ENCODE results near the gene LMNTD2.
A peak's percentile ranks its signal among the peaks of the same experiment; 100 is the strongest.
"Not testable (repeated sequence)": the region's sequence is repeated elsewhere in the genome, so short reads cannot be mapped to it uniquely, and the experiment has no call there.

The LMNTD2 gene

DNA sequence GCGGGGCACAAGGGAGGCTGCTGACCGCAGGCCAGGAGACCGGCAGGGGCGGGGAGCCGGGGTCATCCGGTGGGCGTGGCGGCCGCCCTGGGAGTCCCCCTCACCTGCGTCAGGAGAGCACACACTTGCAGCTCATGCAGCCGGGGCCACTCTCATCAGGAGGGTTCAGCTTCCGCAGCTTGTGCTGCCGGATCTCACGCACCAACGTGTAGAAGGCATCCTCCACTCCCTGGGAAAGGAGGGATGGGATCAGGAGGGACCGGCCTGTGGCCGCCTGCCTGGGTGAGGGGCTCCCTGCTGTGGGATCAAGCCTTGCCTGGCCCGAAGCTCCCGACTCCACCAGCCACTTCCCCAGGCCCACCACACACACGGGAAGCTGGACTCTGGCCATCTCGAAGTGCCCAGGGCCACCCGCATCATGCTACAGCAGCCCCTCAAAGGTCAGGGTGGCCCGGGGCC, 28.0 kb downstream of the LMNTD2 start:
- no peak for DNase-seq

DNA sequence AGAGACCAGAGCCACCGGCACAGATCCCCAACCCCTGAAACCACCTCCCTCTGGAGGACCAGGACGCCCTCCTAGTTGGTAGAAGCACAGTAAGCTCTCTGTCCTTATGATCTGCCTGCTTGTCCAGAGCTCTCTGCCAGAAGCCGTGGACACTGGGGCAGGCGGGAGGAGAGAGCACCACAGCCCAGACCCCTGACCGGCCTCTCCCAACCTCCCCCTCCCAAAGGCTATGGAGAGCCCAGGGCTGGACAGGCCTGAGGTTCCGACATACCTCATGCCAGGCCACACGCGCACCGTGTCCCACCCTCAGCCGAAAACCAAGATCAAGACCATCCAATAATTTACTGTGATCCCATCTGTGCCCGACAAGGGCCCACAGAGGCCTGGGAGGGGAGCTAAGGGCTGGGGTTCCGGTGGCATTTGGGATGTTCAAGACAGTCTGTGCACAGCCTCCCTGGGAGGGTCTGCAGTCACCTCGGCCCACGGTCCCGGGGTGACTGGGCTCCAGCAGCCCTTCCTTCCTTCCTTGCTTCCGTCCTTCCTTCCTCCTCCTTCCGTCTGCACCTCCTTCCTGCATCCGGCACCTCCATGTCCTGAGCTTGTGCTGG, 28.5 kb downstream of the LMNTD2 start:
- DNase-seq, result no peak

DNA sequence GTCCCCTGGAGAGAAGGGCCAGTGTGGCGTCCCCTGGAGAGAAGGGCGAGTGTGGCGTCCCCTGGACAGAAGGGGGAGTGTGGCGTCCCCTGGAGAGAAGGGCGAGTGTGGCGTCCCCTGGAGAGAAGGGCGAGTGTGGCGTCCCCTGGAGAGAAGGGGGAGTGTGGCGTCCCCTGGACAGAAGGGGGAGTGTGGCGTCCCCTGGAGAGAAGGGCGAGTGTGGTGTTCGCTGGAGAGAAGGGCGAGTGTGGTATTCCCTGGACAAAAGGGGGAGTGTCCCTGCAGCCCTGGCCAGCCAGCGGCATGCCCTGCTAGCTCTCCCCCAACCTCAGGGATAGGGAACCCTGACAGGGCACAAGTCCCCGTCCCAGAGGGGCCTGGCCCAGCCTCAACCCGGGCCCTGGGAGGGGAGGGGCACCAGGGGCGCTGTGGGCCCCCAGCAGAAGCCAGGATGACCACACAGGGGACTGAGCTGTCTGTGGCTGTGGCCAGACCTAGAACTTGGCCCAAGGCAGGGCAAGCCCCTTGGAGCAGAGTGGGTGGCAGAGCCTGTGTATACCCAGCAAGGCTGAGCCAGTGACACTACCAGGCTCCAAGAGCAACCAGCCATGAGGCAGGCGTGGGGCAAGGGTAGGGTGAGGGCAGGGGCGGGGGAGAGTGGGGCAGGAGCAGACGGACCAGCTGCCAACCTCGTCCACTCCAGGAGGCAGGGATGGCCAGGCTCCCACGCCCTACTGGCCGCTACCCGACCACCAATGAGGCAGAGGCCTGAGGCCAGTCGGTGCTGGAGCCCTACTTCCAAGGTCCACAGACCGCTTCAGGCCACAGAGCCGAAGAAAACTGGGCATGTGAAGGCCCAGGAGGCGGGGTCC, 29.3 kb downstream of the LMNTD2 start:
- DNase-seq, result no peak

DNA sequence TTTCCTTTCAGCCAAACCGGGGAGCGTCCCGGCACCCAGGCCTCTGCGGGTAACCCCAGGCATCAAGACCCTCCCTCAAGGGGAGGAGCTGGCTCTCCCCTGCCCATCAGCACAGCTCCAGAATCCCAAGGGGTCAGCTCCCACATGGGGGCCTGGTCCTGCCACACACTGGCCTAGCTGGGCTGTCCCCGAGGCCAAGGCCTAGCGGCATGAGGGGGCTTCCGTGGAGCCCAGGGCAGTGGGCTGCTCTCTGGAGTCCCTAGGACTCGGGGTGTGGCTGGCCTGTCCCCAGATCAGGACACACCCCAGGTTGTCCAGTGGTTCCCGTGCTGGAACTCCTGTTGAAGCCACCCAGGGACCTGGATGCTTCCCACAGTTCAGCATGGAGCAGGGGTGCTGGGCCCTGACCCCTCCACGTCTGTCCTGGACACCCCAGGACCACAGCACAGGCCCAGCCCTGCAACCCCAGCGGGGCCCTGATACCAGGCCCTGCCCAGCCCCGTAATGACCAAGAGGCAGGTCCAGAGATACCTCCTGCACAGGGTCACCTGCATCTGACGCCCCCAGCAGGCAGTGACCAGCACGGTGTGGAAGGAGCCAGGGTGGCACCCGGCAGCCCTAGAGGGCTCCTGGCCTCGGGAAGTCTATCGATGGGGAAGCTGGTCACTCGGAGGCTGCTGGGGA, 30.7 kb downstream of the LMNTD2 start:
- DNase-seq, result no peak

DNA sequence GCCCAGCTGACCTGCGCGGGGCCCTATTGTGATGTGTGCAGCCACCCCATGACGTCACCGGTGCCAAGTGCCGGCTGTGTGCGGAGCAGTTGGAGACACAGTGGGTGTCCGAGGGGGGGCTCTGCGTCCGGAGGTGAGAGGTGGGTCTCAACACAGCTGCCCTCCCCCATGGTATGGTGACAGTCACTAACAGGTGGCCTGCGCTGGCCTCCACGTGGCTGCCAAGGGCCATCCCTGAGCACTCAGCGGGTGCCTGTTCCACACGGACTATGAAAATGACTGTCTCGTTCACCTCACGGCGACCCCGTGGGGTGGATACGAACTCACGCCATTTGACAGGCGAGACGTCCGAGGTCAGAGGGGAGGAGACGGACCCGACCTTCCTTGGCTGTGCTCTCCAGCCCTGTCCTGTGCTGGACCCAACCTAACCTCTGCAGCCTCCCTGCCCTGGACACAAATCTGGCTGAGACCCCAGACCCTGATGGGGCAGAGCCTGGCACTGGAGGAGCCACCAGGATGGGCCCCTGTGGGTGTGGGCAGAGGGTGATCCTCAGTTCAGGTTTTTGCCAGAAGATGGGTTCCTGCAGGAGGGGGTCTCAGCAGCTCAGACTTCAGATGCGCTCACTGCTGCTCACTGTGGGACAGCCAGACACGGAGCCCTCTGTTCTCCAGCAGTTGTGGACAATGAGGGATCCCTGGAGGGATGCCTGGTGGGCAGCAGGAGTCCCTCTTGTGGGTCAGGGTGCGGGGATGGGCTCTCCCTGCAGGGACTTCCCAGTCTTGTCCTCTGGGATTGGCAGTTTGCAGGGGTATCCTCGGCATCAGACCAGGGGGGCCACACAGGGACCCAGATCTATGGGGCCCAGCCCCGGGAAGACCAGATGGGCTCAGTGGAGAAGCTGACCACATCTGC, 31.5 kb downstream of the LMNTD2 start:
- DNase-seq, result no peak

DNA sequence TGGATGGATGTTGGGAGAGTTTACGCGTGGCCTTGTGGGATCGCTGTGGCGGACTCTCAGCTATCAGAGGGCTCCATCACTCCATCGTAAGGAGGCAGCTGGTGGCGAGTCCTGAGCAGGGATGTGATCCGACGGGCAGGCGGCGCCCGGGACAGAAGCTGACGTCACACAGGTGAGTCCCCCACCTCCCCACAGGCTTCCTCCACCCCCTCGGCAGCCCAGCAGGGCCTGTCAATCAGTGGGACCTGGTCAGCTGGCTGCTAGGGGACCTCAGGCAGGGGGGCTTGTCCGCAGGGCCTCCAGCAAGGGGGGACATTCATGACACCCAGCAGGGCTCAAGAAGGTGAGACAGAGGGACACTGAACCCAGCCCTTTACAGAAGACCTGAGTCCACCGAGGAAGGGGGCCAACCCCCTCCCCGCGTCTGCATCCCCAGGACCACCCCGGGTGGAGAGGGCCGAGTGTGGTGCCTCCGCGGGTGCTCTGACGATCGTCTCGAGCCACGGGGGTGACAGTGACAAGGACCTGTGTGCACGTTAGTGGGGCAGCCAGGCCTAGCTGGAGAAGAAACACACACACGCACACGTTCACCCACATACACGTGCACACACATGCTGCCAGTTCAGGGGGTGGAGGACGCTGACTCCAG, 32.2 kb downstream of the LMNTD2 start:
- no peak for DNase-seq

DNA sequence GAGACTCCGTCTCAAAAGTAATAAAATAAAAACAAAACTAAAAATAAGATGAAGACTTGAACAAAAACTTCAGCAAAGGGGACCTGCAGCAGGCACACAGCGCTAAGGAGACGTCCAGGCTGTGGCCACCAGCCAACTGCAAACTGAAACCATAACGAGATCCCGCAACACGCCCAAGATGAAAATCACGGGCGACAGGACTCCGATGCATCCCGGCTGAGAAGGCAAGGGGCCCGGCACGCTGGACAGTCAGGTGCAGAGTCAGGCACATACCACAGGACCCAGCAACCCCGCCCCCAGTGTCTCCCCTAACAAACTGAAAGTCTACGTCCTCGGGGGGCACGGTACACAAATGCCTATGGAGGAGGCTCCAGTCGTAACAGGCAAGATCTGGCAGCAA, 34.3 kb downstream of the LMNTD2 start:
- DNase-seq, result no peak

DNA sequence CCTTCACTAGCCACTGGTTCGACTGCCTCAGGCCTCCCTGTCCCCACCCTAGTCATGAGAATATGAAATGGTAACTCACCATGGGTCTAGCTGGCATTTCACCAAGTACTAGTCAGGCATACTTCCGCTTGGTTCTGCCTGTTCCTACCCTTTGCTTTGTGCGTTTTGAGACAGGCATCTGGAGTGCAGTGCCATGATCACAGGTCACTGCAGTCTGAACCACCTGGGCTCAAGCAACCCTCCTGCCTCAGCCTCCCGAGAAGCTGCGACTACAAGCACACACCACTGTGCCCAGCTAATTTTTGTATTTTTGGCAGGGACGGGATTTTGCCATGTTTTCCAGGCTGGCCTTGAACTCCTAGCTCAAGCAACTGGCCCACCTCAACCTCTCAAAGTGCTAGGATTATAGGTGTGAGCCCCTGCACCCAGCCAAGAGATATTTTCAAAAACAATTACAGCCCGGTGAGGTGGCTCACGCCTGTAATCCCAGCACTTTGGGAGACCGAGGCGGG, 39.3 kb downstream of the LMNTD2 start:
- no peak for DNase-seq

DNA sequence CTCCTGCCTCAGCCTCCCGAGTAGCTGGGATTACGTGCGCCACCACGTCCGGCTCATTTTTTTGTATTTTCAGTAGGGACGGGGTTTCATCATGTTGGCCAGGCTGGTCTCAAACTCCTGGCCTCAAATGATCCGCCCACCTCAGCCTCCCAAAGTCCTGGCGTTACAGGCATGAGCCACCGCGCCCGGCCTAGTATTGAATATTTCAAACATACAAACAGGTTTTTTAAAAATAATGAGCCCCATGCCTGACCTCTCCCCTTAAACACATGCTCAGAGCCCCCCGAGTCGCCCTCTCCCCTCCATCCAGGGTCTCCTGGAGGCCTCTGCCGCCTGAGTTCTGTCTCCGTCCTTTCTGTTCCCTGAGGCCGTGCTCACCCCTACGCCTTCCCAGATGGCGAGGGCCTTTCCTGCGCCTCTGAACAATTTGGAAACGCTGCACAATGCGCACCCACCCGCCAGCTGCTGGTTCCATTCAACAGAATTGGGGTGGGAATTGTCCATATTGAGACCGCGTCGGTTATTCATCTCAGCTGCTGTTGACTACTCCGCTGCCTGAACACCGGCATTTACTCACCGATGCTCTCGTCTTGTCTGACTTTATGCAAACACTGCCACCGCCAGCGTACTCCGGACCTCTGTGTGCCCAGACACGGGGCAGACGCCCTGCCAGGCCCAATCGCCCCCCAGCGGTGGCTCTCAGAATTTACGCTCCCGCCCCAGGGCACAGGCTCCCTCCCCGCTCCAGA, 39.9 kb downstream of the LMNTD2 start:
- no peak for DNase-seq

DNA sequence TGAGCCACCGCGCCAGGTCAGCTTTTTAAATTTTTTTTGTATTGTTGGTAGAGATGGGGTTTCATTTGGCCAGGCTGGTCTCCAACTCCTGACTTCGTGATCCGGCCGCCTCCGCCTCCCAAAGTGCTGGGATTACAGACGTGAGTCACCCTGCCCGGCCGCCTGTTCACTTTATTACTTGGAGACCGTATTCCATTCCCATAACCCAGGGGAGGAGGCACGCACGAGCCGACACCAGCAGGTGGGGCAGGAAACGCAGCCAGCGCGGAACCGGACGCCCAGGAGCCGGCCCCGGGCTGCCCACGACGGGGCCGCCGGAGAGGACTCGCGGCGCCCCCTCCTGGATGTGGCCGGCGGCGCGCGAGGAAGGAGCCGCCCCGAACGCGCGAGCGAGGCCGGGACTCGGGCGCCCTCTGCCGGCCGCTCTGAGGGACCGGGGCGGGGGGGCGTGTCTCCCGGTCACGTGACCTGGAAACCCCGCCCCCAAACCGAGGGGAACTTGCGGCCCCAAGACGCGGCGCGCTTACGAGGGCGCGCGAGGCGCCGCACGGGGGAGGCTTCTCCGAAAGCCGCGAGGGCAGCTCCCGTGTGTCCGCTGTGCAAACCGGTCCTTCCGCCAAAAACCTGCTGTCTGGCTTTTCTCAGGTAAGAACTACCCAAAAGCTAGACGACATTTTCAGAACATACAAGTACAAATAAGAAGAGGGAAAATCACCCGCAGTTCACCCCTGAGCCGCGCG, 41.9 kb downstream of the LMNTD2 start:
- DNase-seq, result peak; percentile 85

DNA sequence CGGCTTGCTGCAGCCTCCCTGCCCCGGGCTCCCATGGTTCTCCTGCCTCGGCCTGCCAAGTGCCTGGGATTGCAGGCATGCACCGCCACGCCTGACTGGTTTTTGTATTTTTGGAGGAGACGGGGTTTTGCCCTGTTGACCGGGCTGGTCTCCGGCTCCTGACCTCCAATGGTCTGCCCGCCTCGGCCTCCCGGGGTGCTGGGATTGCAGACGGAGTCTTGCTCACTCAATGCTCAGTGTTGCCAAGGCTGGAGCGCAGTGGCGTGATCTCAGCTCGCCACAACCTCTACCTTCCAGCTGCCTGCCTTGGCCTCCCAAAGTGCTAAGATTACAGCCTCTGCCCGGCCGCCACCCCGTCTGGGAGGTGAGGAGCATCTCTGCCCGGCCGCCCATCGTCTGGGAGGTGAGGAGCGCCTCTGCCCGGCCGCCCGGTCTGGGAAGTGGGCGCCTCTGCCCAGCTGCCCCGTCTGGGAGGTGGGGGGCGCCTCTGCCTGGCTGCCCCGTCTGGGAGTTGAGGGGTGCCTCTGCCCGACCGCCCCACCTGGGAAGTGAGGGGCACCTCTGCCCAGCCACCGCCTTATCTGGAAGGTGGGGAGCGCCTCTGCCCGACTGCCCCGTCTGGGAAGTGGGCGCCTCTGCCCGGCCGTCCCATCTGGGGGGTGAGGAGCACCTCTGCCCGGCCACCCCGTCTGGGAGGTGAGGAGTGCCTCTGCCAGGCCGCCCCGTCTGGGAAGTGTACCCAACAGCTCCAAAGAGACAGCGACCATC, 43.4 kb downstream of the LMNTD2 start:
- not testable (repeated sequence) for DNase-seq

DNA sequence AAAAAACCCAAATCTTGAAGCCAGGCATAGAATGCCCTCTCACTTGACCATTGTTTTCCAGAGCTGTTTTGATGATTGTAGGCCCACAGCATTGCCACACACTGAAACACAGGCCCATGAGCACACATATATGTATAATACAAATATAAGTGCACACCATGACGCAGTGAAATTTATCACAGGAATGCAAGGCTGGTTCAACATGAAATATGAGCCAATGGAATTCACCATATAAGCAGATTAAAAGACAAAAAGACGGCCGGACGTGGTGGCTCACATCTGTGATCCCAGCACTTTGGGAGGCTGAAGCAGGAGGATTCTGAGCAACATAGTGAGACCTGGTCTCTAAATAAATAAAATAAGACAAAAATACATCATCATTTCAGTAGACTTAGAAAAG, 44.1 kb downstream of the LMNTD2 start:
- no peak for DNase-seq

DNA sequence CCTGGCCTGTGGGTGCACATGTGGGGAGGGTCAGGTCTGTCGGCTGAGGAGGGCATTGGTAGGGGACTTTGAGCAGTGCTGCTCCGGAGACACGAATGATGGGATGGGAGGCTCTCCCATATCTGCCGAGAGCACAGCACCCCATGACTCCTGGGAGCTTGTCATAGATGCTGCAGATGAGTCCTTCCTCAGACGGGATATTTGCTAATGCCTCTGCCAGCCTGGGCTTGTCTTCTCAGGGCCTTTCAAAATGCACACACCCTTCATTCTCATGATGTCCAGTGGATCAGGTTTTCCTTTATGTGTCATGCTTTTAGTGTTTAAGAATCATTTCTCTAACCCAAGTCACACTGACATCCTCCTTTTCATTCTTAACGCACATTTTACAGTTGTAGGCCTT, 45.4 kb downstream of the LMNTD2 start:
- DNase-seq, result no peak

DNA sequence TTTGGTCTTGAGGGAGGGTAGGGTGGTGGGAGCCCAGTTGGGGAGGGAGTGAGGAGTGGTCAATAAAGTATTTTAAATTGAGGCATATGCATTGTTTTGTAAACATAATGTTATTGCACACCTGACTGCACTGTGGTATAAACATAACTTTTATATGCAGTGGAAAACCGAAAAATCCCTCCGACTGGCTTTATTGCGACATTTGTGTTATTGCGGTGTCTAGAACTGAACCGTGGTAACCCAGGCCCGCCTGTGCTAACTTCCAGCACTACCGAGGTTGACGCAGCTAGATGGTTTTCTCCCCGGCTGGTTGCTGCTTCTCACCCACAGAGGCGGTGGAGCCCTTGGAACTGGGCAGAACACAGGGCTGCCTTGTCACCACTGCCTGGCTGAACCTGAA, 45.9 kb downstream of the LMNTD2 start:
- DNase-seq, result no peak

DNA sequence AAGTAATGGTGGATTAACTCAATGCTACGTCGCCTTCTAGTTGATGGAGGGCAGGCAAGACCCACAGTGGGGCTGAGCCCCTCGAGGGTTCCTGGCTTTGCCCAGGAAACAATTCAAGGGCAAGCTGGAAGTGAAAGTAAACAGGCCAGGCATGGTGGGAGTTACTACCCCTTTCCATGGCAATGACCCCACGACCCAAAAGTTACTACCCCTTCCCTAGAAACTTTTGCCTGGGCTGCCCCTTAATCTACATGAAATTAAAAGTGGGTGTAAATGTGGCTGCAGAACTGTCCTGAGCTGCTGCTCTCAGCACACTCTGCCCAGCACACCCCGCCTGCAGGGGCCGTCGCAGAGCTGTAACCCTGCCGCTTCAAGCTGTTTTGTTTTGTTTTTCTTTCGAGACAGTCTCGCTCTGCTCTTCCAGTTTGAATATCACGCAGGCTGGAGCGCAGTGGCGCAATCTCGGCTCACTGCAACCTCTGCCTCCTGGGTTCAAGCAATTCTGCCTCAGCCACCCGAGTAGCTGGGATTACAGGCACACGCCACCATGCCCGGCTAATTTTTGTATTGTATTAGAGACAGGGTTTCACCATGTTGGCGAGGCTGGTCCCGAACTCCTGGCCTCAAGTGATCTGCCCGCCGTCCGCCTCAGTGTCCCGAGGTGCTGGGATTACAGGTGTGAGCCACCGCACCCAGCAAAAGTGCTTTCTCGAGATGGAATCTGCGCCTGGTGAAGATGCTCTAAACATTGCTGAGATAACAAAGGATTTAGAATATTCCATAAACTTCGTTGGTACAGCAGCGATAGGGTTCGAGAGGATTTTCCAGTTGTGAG, 47.6 kb downstream of the LMNTD2 start:
- no peak for DNase-seq

DNA sequence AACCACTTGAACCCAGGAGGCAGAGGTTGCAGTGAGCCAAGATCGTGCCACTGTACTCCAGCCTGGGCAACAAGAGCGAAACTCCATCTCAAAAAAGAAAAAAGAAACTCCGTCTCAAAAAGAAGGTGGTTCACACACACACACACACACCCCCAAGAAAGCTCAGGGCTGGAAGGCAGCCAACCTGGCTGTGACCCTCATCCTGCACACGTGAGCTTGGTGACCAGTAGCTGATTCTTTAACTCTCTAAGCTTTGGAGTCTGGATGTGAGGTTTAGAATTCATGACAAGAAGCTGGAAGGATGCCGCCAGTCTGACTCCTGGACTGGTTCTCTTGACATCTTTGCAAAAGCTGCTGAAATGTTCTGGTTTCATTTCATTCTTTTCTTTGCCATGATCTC, 51.6 kb downstream of the LMNTD2 start:
- no peak for DNase-seq

DNA sequence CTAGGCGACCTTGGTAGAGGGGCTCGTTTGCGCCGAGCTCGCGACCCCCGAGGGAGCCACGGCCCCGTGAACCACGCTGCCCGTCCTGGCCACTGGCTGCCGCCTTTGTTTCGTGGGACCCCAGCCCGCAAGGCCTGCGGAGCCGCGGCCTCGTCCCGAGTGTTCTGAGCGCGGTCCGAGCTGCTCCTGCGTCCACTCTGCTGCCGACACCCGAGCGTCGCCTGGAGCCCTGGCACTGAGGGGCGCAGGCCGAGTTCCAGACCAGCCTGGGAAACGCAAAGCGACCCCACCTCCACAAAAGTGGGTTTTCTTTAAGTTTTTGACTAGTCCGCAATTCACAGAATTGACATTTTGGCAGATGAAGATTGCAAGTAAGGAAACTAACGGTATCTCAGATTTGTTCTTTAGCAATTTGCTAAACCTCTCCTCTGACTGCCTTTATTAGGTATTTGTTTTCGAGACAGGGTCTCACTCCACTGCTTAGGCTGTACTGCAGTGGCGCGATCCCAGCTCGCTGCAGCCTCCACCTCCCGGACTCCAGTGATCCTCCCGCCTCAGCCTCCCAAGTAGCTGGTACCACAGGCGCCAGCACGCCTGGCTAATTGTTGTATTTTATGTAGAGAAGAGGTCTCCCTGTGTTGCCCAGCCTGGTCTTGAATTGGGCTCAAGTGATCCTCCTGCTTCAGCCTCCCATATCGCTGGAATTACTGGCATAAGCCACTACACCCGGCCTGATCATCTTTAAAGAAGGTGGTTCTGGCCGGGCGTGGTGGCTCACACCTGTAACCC, 52.6 kb downstream of the LMNTD2 start:
- DNase-seq, result no peak

Measured in stimulated activated CD4-positive, alpha-beta T cell treated with anti-CD3 and anti-CD28 coated beads, Interleukin-4, amount 100 ng/mL, for 24 hours (primary cell).